ENCODE data around the gene NKAPD1.

The NKAPD1 gene

GRCh38 chr11:112103446-112103845 lies 29.3 kb downstream of the NKAPD1 start:
- Histone ChIP-seq H3K4me2 (ENCODE audit: insufficient read depth, low read length) (no peak overlapping the region), H3K9ac (ENCODE audit: low read depth, low read length) (no peak overlapping the region), H3K27me3 (ENCODE audit: insufficient read depth, low read length, poor library complexity) (no peaks in the 10 kb centered on the region), H2AFZ (ENCODE audit: low read depth, low read length) (no peak overlapping the region), H3K27ac (ENCODE audit: low read length) (no peak overlapping the region), H3K4me1 (ENCODE audit: insufficient read depth, low read length) (no peaks in the 10 kb centered on the region), H4K20me1 (ENCODE audit: insufficient read depth, low read length) (no peaks in the 10 kb centered on the region), H3K4me3 (ENCODE audit: low read depth in 1 of 2, low read length in 2 of 2) (no peak overlapping the region), H3K9me3 (ENCODE audit: insufficient read depth, low read length, severe bottlenecking) (no peaks in the 10 kb centered on the region), H3K36me3 (ENCODE audit: insufficient read depth, low read length) (no peaks in the 10 kb centered on the region), H3K79me2 (ENCODE audit: insufficient read depth, low read length) (no peaks in the 10 kb centered on the region)
- ATAC-seq (ENCODE audit: insufficient read depth, low read depth) (no peak), DNase-seq (no peak)
- TF ChIP-seq EZH2 (IDR thresholded peaks at IDR 0.05; ENCODE audit: borderline replicate concordance, low read depth, low read length, severe bottlenecking): no peak
- TF ChIP-seq CTCF (IDR thresholded peaks at IDR 0.05; ENCODE audit: borderline replicate concordance, extremely low read depth, low read length, poor library complexity, severe bottlenecking): no peak

GRCh38 chr11:112106070-112106469 lies 32.0 kb downstream of the NKAPD1 start:
- H4K20me1 ChIP-seq (ENCODE audit: insufficient read depth, low read length): no peaks in the 10 kb centered on the region
- no peak overlapping the region for H3K4me2 ChIP-seq (ENCODE audit: insufficient read depth, low read length)
- H3K27me3 ChIP-seq (ENCODE audit: insufficient read depth, low read length, poor library complexity): no peaks in the 10 kb centered on the region
- no peak overlapping the region for H3K9ac ChIP-seq (ENCODE audit: low read depth, low read length)
- no peaks in the 10 kb centered on the region for H3K79me2 ChIP-seq (ENCODE audit: insufficient read depth, low read length)
- no peak overlapping the region for H2AFZ ChIP-seq (ENCODE audit: low read depth, low read length)
- H3K9me3 ChIP-seq (ENCODE audit: insufficient read depth, low read length, severe bottlenecking): no peaks in the 10 kb centered on the region
- no peak overlapping the region for H3K27ac ChIP-seq (ENCODE audit: low read length)
- TF ChIP-seq CTCF (IDR thresholded peaks at IDR 0.05; ENCODE audit: borderline replicate concordance, extremely low read depth, low read length, poor library complexity, severe bottlenecking) (no peak), EZH2 (IDR thresholded peaks at IDR 0.05; ENCODE audit: borderline replicate concordance, low read depth, low read length, severe bottlenecking) (no peak)
- H3K4me1 ChIP-seq (ENCODE audit: insufficient read depth, low read length): no peaks in the 10 kb centered on the region
- ATAC-seq (ENCODE audit: insufficient read depth, low read depth) (no peak), DNase-seq (no peak)
- H3K36me3 ChIP-seq (ENCODE audit: insufficient read depth, low read length): no peaks in the 10 kb centered on the region
- H3K4me3 ChIP-seq (ENCODE audit: low read depth in 1 of 2, low read length in 2 of 2): no peak overlapping the region

- no peak overlapping the region for H3K4me2 ChIP-seq (ENCODE audit: insufficient read depth, low read length)
These were observed 39.7 kb downstream of the NKAPD1 start for GRCh38 chr11:112113539-112114457.

More at GRCh38 chr11:112113539-112114457, 39.7 kb downstream of the NKAPD1 start:
- Histone ChIP-seq H3K4me3 (ENCODE audit: low read depth in 1 of 2, low read length in 2 of 2) (no peak overlapping the region), H4K20me1 (ENCODE audit: insufficient read depth, low read length) (no peaks in the 10 kb centered on the region), H3K79me2 (ENCODE audit: insufficient read depth, low read length) (no peaks in the 10 kb centered on the region), H3K36me3 (ENCODE audit: insufficient read depth, low read length) (no peaks in the 10 kb centered on the region), H3K27ac (ENCODE audit: low read length) (no peak overlapping the region), H3K27me3 (ENCODE audit: insufficient read depth, low read length, poor library complexity) (no peaks in the 10 kb centered on the region), H3K4me1 (ENCODE audit: insufficient read depth, low read length) (no peaks in the 10 kb centered on the region), H2AFZ (ENCODE audit: low read depth, low read length) (no peak overlapping the region), H3K9me3 (ENCODE audit: insufficient read depth, low read length, severe bottlenecking) (no peaks in the 10 kb centered on the region), H3K9ac (ENCODE audit: low read depth, low read length) (no peak overlapping the region)
- TF ChIP-seq CTCF (IDR thresholded peaks at IDR 0.05; ENCODE audit: borderline replicate concordance, extremely low read depth, low read length, poor library complexity, severe bottlenecking) (peak; percentile 72), EZH2 (IDR thresholded peaks at IDR 0.05; ENCODE audit: borderline replicate concordance, low read depth, low read length, severe bottlenecking) (no peak)
- ATAC-seq (ENCODE audit: insufficient read depth, low read depth) (peak; percentile 87), DNase-seq (no peak)

All from DND-41 (cell line).